NCI-H1930 (cell line): ENCODE measurements around the gene FAM13C.
"Not testable (repeated sequence)": the region's sequence is repeated elsewhere in the genome, so short reads cannot be mapped to it uniquely, and the experiment has no call there.

Source experiments
- DNase-seq, 2 experiments: peaks; one replicate each; lab custom pipeline; 2025; lab: John Stamatoyannopoulos, UW

Gene FAM13C

GRCh38 chr10:59279476-59279875 lies 82.9 kb downstream of the FAM13C start:
- no peak for DNase-seq

GRCh38 chr10:59276919-59277318 lies 85.4 kb downstream of the FAM13C start:
- DNase-seq, result no peak

- DNase-seq, result no peak
These were observed 86.2 kb downstream of the FAM13C start for GRCh38 chr10:59276133-59276532.

GRCh38 chr10:59273445-59273844 lies 88.9 kb downstream of the FAM13C start:
- no peak for DNase-seq

- no peak for DNase-seq
These were observed 90.3 kb downstream of the FAM13C start for GRCh38 chr10:59272061-59272460.

- no peak for DNase-seq
These were observed 91.2 kb downstream of the FAM13C start for GRCh38 chr10:59271160-59271559.

- no peak for DNase-seq
These were observed 91.9 kb downstream of the FAM13C start for GRCh38 chr10:59270492-59270891.

- DNase-seq, result no peak
These were observed 92.7 kb downstream of the FAM13C start for GRCh38 chr10:59269651-59270050.

- DNase-seq, result no peak
These were observed 93.9 kb downstream of the FAM13C start for GRCh38 chr10:59268460-59268859.

GRCh38 chr10:59266321-59266720 lies 96.0 kb downstream of the FAM13C start:
- DNase-seq, result no peak

- DNase-seq, result no peak
These were observed 97.2 kb downstream of the FAM13C start for GRCh38 chr10:59265141-59265540.

GRCh38 chr10:59258890-59259289 lies 103.5 kb downstream of the FAM13C start:
- no peak for DNase-seq

GRCh38 chr10:59257224-59257623 lies 105.1 kb downstream of the FAM13C start:
- no peak for DNase-seq

- no peak for DNase-seq
These were observed 106.9 kb downstream of the FAM13C start for GRCh38 chr10:59255463-59255862.

- no peak for DNase-seq
These were observed 109.9 kb downstream of the FAM13C start for GRCh38 chr10:59252491-59252890.

GRCh38 chr10:59245686-59246085 lies 116.7 kb downstream of the FAM13C start:
- peak in 1 of 2 experiments; percentile 18 for DNase-seq

- DNase-seq, result no peak
These were observed 117.5 kb downstream of the FAM13C start for GRCh38 chr10:59244871-59245270.

- DNase-seq, result no peak
These were observed 118.6 kb downstream of the FAM13C start for GRCh38 chr10:59243611-59244195.

- DNase-seq, result no peak
These were observed 119.4 kb downstream of the FAM13C start for GRCh38 chr10:59242991-59243390.

- no peak for DNase-seq
These were observed 120.3 kb downstream of the FAM13C start for GRCh38 chr10:59242057-59242456.

- peak in 1 of 2 experiments; percentile 11 for DNase-seq
These were observed 121.7 kb downstream of the FAM13C start for GRCh38 chr10:59240582-59241183.

GRCh38 chr10:59239108-59239507 lies 123.2 kb downstream of the FAM13C start:
- DNase-seq, result not testable (repeated sequence)

GRCh38 chr10:59237775-59238174 lies 124.6 kb downstream of the FAM13C start:
- DNase-seq, result no peak

- DNase-seq, result no peak
These were observed 126.2 kb downstream of the FAM13C start for GRCh38 chr10:59236064-59236697.
